ENCODE measurements around the gene LRBA.

DNA sequence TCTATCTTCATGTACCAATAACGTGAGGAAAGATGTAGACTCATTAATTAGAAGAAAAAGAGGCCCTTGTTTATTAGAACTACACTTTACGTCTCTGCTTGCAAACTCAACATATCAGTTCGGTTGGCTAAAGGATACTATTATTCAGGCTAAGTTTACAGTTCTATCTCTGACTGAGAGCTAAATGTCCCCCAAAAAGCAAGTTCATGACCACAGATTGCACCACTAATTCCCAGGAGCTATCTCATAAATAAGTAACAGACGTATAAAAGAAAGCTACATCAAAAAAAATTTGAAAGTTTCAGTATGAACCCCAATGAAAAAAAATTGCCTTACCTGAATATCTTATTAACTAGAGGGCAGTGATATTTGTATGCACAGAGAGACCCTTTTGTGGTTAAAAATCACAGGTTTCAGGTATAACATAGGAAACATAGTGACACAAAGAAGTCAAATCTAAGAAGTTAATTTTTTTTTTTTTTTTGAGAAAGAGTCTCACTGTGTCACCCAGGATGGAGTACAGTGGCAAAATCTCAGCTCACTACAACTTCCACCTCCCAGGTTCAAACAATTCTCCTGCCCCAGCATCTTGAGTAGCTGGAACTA lies 304.2 kb downstream of the LRBA start:
- TF ChIP-seq, protein P1, sequence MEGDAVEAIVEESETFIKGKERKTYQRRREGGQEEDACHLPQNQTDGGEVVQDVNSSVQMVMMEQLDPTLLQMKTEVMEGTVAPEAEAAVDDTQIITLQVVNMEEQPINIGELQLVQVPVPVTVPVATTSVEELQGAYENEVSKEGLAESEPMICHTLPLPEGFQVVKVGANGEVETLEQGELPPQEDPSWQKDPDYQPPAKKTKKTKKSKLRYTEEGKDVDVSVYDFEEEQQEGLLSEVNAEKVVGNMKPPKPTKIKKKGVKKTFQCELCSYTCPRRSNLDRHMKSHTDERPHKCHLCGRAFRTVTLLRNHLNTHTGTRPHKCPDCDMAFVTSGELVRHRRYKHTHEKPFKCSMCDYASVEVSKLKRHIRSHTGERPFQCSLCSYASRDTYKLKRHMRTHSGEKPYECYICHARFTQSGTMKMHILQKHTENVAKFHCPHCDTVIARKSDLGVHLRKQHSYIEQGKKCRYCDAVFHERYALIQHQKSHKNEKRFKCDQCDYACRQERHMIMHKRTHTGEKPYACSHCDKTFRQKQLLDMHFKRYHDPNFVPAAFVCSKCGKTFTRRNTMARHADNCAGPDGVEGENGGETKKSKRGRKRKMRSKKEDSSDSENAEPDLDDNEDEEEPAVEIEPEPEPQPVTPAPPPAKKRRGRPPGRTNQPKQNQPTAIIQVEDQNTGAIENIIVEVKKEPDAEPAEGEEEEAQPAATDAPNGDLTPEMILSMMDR (IDR thresholded peaks at IDR 0.05; ENCODE audit: borderline replicate concordance, extremely low read depth, low read length, poor library complexity, severe bottlenecking): no peak
- no peak for TF ChIP-seq EZH2 (IDR thresholded peaks at IDR 0.05; ENCODE audit: borderline replicate concordance, low read depth, low read length, severe bottlenecking)
